H1 (cell line): ENCODE measurements around the gene FAM177B. TPM values are rescaled to one million over a fixed set of nuclear protein-coding genes. Genes with fewer than 3 reads are reported as not detected.

Source experiments
- EGR1 ChIP-seq: IDR thresholded peaks from 2 replicates; pipeline ENCODE4 v1.6.1; 2011; ENCODE audit warnings: low read depth, low read length, borderline replicate concordance
- EP300 ChIP-seq, 2 experiments: IDR thresholded peaks; 1 replicate in 1 of 2; 2 replicates in 1 of 2; pipeline ENCODE4 v1.6.1; 2011 to 2012; ENCODE audit warnings: low read depth in 2 of 2, low read length in 2 of 2, mild to moderate bottlenecking in 2 of 2, borderline replicate concordance in 1 of 2, inconsistent platforms in 1 of 2, moderate library complexity in 1 of 2
- KDM4A ChIP-seq: IDR thresholded peaks from one replicate; pipeline ENCODE4 v1.7.1; 2012; ENCODE audit warnings: low read depth, mild to moderate bottlenecking, moderate library complexity, low read length, inconsistent platforms; ENCODE audit not compliant: severe bottlenecking
- POU5F1 ChIP-seq: IDR thresholded peaks from 2 replicates; pipeline ENCODE4 v1.6.1; 2011; ENCODE audit warnings: low read depth, mild to moderate bottlenecking, low read length, moderate library complexity
- RAD21 ChIP-seq, 2 experiments: IDR thresholded peaks in 1 of 2; conservative IDR thresholded peaks in 1 of 2; 2 replicates each; pipeline ENCODE4 v1.6.1; 2011; ENCODE audit warnings: low read depth in 2 of 2, low read length in 2 of 2, improper control_type of control experiment in 1 of 2, inconsistent platforms in 1 of 2, mild to moderate bottlenecking in 1 of 2, moderate library complexity in 1 of 2
- RFX5 ChIP-seq: IDR thresholded peaks from 2 replicates; pipeline ENCODE4 v1.6.1; 2011; ENCODE audit warnings: low read depth, low read length, improper control_type of control experiment, borderline replicate concordance
- RNF2 ChIP-seq: fragments of 200-900, 300-1000 bp; sonication (generic); IDR thresholded peaks from 2 replicates; pipeline ENCODE4 v1.7.1; 2016; ENCODE audit warnings: borderline replicate concordance, low read depth, mild to moderate bottlenecking, antibody characterized with exemption, low read length; ENCODE audit not compliant: poor library complexity, severe bottlenecking; ENCODE audit errors: missing control alignments
- SIN3A ChIP-seq, 2 experiments: IDR thresholded peaks in 1 of 2; conservative IDR thresholded peaks in 1 of 2; 2 replicates each; pipeline ENCODE4 v1.6.1; 2011 to 2012; ENCODE audit warnings: low read length in 2 of 2, improper control_type of control experiment in 1 of 2, low read depth in 1 of 2, mild to moderate bottlenecking in 1 of 2
- TEAD4 ChIP-seq: IDR thresholded peaks from 2 replicates; pipeline ENCODE4 v1.6.1; 2012; ENCODE audit warnings: low read depth, low read length, inconsistent platforms, mixed read lengths
- USF2 ChIP-seq: IDR thresholded peaks from 2 replicates; pipeline ENCODE4 v1.6.1; 2011; ENCODE audit warnings: low read length, improper control_type of control experiment
- polyA plus RNA-seq, 7 experiments: library from polyadenylated mRNA; depleted of rRNA in 3 of 7; stranded (reverse) in 5 of 7; unstranded in 2 of 7; fragments of >200 nt in 5 of 7; fragments of 200-250 nt in 2 of 7; gene quantifications; 1 replicate in 5 of 7; 2 replicates in 1 of 7; 4 replicates in 1 of 7; pipeline versions ENCODE4 v1.2.1 to v1.2.3, GENCODE V29; 2011 to 2013; ENCODE audit warnings: missing spikeins in 2 of 7, mixed read lengths in 2 of 7
- total RNA-seq: library from RNA; stranded (reverse); fragmentation: NEBNext Ultra II Directional; extraction: Animal tissue kit (Norgen Biotek cat#: 25700); gene quantifications from 2 replicates; pipeline ENCODE4 v1.2.1, GENCODE V29; 2021

Gene FAM177B
- total and polyA plus RNA-seq, 2 of the 8 experiments (the other 6 are each of a cell fraction or from before 2014, with no cell fraction given) = 0.06 TPM; not detected in 1

- no peak for TF ChIP-seq RNF2
- TF ChIP-seq POU5F1 = no peak
- no peak for TF ChIP-seq USF2
- TF ChIP-seq SIN3A (conservative IDR thresholded peaks at IDR 0.05 in 1 of 2, IDR thresholded peaks at IDR 0.05 in 1 of 2; ENCODE audit: low read depth in 1 of 2, low read length in 2 of 2) = no peak
- TF ChIP-seq KDM4A = no peak
- no peak for TF ChIP-seq EGR1
- no peak for TF ChIP-seq EP300 (IDR thresholded peaks at IDR 0.05; ENCODE audit: borderline replicate concordance in 1 of 2, low read depth in 2 of 2, low read length in 2 of 2)
- no peak for TF ChIP-seq TEAD4
- TF ChIP-seq RAD21 (IDR thresholded peaks at IDR 0.05 in 1 of 2, conservative IDR thresholded peaks at IDR 0.05 in 1 of 2; ENCODE audit: low read depth in 2 of 2, low read length in 2 of 2) = no peak
- no peak for TF ChIP-seq RFX5
Observed at GRCh38 chr1:222702210-222702609, 34.8 kb upstream of the FAM177B start (continued).
